ENCODE data around the gene KCNH8. TPM values are rescaled to one million over a fixed set of nuclear protein-coding genes. Genes with fewer than 3 reads are reported as not detected.

Gene KCNH8
- total RNA-seq, 1 experiment from 2014 or later, result not detected

DNA sequence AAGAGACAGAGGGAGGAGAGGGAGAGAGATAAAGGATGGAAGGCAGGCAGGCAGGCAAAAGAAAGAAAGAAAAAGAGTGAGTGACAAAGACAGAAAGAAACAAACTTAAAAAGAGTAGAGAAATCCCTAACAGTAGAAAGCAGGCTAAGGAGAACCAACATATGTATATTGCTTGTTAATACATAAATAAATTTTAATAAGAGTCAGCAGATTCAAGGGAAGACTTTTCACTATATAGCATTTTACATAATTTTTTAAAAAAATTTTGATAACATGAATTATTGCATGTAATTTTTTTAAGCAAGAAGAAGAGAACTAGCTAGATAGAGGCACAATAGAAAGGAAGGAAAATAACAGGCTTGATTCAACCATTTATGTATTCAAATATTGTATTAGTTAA, 291.6 kb downstream of the KCNH8 start:
- BruUV-seq (replicated peaks), result no TSS peak
- Mint-ChIP-seq H3K36me3 (ENCODE audit: insufficient read depth, unreplicated experiment) (no peaks in the 10 kb centered on the region), H3K4me1 (ENCODE audit: insufficient read depth, unreplicated experiment) (no peaks in the 10 kb centered on the region), H3K4me3 (ENCODE audit: unreplicated experiment) (no peak overlapping the region), H3K9me3 (ENCODE audit: unreplicated experiment) (no peaks in the 10 kb centered on the region), H3K27me3 (ENCODE audit: insufficient read depth, unreplicated experiment) (peaks cover 24% of the 10 kb centered on the region), H3K27ac (ENCODE audit: low read depth, unreplicated experiment) (no peak overlapping the region)
- TF ChIP-seq, protein P1, sequence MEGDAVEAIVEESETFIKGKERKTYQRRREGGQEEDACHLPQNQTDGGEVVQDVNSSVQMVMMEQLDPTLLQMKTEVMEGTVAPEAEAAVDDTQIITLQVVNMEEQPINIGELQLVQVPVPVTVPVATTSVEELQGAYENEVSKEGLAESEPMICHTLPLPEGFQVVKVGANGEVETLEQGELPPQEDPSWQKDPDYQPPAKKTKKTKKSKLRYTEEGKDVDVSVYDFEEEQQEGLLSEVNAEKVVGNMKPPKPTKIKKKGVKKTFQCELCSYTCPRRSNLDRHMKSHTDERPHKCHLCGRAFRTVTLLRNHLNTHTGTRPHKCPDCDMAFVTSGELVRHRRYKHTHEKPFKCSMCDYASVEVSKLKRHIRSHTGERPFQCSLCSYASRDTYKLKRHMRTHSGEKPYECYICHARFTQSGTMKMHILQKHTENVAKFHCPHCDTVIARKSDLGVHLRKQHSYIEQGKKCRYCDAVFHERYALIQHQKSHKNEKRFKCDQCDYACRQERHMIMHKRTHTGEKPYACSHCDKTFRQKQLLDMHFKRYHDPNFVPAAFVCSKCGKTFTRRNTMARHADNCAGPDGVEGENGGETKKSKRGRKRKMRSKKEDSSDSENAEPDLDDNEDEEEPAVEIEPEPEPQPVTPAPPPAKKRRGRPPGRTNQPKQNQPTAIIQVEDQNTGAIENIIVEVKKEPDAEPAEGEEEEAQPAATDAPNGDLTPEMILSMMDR (IDR thresholded peaks at IDR 0.05; ENCODE audit: unreplicated experiment), result no peak
- intact Hi-C loops (cut with micrococcal nuclease), result no loop called here
- ChIA-PET POLR2A (interaction anchor here (0.6 kb wide), 1 partner anchor 1128 kb away, joined by 3 read pairs; no protein-coding TSS in a partner anchor), CTCF (no interaction called here)
- no peak for DNase-seq (ENCODE audit: unreplicated experiment)

DNA sequence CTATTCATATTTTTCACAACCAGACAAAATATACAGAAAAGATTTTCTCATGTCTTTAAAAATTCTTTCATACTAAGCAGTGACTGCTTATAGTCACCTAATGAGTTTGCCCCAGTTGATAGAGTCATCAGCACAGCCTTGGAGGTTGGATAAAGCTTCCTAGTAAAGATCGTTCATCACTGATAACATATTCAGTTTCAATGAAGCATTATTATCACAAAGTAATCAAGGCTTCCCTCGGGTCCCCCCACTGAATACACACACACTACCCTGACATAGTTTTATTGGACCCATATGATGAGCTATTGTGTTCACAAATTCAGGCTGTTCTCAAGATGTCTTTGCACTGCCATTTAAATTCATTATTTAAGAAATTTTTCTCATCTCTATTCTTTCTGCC, 297.8 kb downstream of the KCNH8 start:
- no peak for DNase-seq (ENCODE audit: unreplicated experiment)
- no peaks in the 10 kb centered on the region for H3K27me3 Mint-ChIP-seq (ENCODE audit: insufficient read depth, unreplicated experiment)
- H3K36me3 Mint-ChIP-seq (ENCODE audit: insufficient read depth, unreplicated experiment), result no peaks in the 10 kb centered on the region
- H3K27ac Mint-ChIP-seq (ENCODE audit: low read depth, unreplicated experiment), result no peak overlapping the region
- H3K4me3 Mint-ChIP-seq (ENCODE audit: unreplicated experiment), result no peak overlapping the region
- no TSS peak for BruUV-seq (replicated peaks)
- H3K9me3 Mint-ChIP-seq (ENCODE audit: unreplicated experiment), result no peaks in the 10 kb centered on the region
- CTCF ChIA-PET, result interaction anchor here (0.6 kb wide), 2 partner anchors 25 to 98 kb away, joined by 3 to 4 read pairs; no protein-coding TSS in a partner anchor
- intact Hi-C loops (cut with micrococcal nuclease), result no loop called here
- TF ChIP-seq, protein P1 (IDR thresholded peaks at IDR 0.05; ENCODE audit: unreplicated experiment), result no peak
- POLR2A ChIA-PET, result interaction anchor here (0.7 kb wide), 1 partner anchor 347 kb away, joined by 3 read pairs; no protein-coding TSS in a partner anchor
- peaks cover 8% of the 10 kb centered on the region for H3K4me1 Mint-ChIP-seq (ENCODE audit: insufficient read depth, unreplicated experiment)

DNA sequence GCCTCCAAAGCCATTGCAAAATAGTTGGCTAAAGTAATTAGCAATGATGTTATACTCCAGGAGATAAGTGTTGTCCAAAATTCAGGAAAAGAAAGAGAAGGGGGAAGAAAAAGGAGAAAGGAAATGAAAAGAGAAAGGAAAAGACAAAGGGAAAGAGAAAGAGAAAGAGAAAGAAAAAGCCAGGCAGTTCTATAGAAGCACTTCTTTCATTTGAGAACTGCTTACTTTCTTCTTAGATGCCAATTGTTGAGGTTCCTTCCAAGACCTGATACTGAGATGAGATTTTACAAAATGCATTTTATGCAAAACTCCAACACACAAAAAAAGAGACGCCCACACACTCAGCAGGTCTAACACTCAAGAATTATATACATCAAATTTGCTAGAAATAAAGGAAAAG, 298.4 kb downstream of the KCNH8 start:
- intact Hi-C loops (cut with micrococcal nuclease), result no loop called here
- DNase-seq (ENCODE audit: unreplicated experiment), result no peak
- BruUV-seq (replicated peaks), result no TSS peak
- ChIA-PET POLR2A (no interaction called here), CTCF (interaction anchor here (0.6 kb wide), 2 partner anchors 25 to 98 kb away, joined by 3 to 4 read pairs; no protein-coding TSS in a partner anchor)
- Mint-ChIP-seq H3K4me1 (ENCODE audit: insufficient read depth, unreplicated experiment) (peaks cover 8% of the 10 kb centered on the region), H3K27me3 (ENCODE audit: insufficient read depth, unreplicated experiment) (no peaks in the 10 kb centered on the region), H3K36me3 (ENCODE audit: insufficient read depth, unreplicated experiment) (no peaks in the 10 kb centered on the region), H3K4me3 (ENCODE audit: unreplicated experiment) (no peak overlapping the region), H3K9me3 (ENCODE audit: unreplicated experiment) (no peaks in the 10 kb centered on the region), H3K27ac (ENCODE audit: low read depth, unreplicated experiment) (no peak overlapping the region)
- TF ChIP-seq, protein P1 (IDR thresholded peaks at IDR 0.05; ENCODE audit: unreplicated experiment), result no peak

DNA sequence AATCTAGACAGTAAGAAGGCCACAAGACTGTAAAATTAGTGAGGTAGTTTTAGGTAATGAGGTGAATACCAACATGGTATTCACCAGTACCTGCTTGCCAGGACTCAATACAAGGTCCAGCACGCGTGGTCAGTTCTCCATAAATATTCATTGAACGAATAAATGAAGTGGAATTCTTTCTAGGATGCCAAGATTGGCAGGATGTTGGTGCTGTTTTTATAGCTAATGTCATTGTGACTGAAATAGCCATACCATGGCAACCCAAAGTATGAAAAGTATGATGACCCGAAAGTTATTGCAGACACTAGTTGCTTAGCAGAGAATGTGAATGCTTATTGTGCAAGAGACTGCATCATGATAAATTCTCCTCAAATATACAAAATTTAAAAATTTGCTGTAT, 307.2 kb downstream of the KCNH8 start:
- peaks cover 12% of the 10 kb centered on the region for H3K4me1 Mint-ChIP-seq (ENCODE audit: insufficient read depth, unreplicated experiment)
- POLR2A ChIA-PET, result no interaction called here
- H3K27me3 Mint-ChIP-seq (ENCODE audit: insufficient read depth, unreplicated experiment), result no peaks in the 10 kb centered on the region
- H3K36me3 Mint-ChIP-seq (ENCODE audit: insufficient read depth, unreplicated experiment), result no peaks in the 10 kb centered on the region
- H3K9me3 Mint-ChIP-seq (ENCODE audit: unreplicated experiment), result no peaks in the 10 kb centered on the region
- no peak overlapping the region for H3K27ac Mint-ChIP-seq (ENCODE audit: low read depth, unreplicated experiment)
- H3K4me3 Mint-ChIP-seq (ENCODE audit: unreplicated experiment), result no peak overlapping the region
- TF ChIP-seq, protein P1 (IDR thresholded peaks at IDR 0.05; ENCODE audit: unreplicated experiment), result no peak
- CTCF ChIA-PET, result interaction anchor here (0.7 kb wide), 1 partner anchor 81 kb away, joined by 3 read pairs; no protein-coding TSS in a partner anchor
- no peak for DNase-seq (ENCODE audit: unreplicated experiment)
- no TSS peak for BruUV-seq (replicated peaks)
- intact Hi-C loops (cut with micrococcal nuclease), result no loop called here

All from MCF 10A (cell line).